Thymus (tissue), 11 donors: ENCODE measurements around the gene PKD1L1. TPM values are rescaled to one million over a fixed set of nuclear protein-coding genes. Genes with fewer than 3 reads are reported as not detected.

Experiments used
- DNase-seq, 9 donors: peaks; one replicate each; pipeline ENCODE4 v3.0.0-alpha.2; 2013; ENCODE audit warnings: low spot score in 9 of 9, low read depth in 6 of 9, missing footprints in 1 of 9
- H3K27ac ChIP-seq, 2 donors: one replicate each; pipeline ENCODE4 v1.5.1; 2013; ENCODE audit warnings: control low read depth in 1 of 2, low read depth in 1 of 2, low read length in 1 of 2, mild to moderate bottlenecking in 1 of 2, moderate library complexity in 1 of 2
- H3K27me3 ChIP-seq, 2 donors: one replicate each; pipeline ENCODE4 v1.5.1; 2013; ENCODE audit warnings: low read length in 1 of 2; ENCODE audit not compliant: control insufficient read depth in 2 of 2, insufficient read depth in 1 of 2
- H3K36me3 ChIP-seq, 2 donors: one replicate each; pipeline ENCODE4 v1.5.1; 2013; ENCODE audit warnings: low read length in 1 of 2, mild to moderate bottlenecking in 1 of 2, moderate library complexity in 1 of 2; ENCODE audit not compliant: control insufficient read depth in 2 of 2, insufficient read depth in 2 of 2
- H3K4me1 ChIP-seq, 2 donors: one replicate each; pipeline ENCODE4 v1.5.1; 2013; ENCODE audit warnings: low read length in 2 of 2; ENCODE audit not compliant: control insufficient read depth in 2 of 2, insufficient read depth in 2 of 2
- H3K4me3 ChIP-seq, 2 donors: one replicate each; pipeline ENCODE4 v1.5.1; 2013; ENCODE audit warnings: low read length in 2 of 2, control low read depth in 1 of 2, mild to moderate bottlenecking in 1 of 2
- H3K9me3 ChIP-seq, 2 donors: one replicate each; pipeline ENCODE4 v1.5.1; 2013; ENCODE audit warnings: low read length in 1 of 2, mild to moderate bottlenecking in 1 of 2; ENCODE audit not compliant: control insufficient read depth in 2 of 2, insufficient read depth in 1 of 2
- WGBS: extraction: QIAGEN DNeasy Blood & Tissue Kit; methylation state at CpG from one replicate; pipeline ENCODE4 v1.1.7; 2013; 5-methylcytosine and 5-hydroxymethylcytosine counted together
- polyA plus RNA-seq: library from polyadenylated mRNA; stranded (reverse); fragments of 200-250 nt; gene quantifications from one replicate; pipeline ENCODE4 v1.2.3, GENCODE V29; 2013
- total RNA-seq: library from RNA; stranded (reverse); fragments of 120-200 nt; gene quantifications from one replicate; pipeline ENCODE4 v1.2.4, GENCODE V29; 2013
- donor health status: healthy.

The PKD1L1 gene
- total and polyA plus RNA-seq, 2 donors: 0.19 to 0.78 TPM

DNA sequence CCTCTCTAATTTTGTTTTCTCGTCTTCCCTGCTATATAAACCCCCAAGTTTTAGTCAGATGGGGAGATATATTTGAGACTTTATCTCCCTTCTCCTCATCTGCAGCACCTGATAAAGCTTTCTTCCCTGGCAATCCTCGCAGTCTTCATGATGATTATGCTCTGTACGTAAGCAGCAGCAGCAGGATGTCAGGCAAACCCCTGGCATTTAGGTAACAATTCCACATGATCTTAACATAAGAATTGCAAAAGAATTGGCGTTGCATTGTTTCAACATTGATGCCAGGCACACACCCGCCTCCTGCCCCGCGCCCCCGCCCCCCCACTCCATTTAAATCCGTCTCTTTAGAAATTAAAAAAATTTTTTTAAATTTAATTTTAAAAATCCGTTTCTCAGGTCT, 6.1 kb downstream of the PKD1L1 start:
- peaks cover 0 to 10% of the 10 kb centered on the region in 2 donors for H3K4me1 ChIP-seq
- DNase-seq: no peak
- H3K36me3 ChIP-seq: no peaks in the 10 kb centered on the region
- H3K4me3 ChIP-seq: no peak overlapping the region
- WGBS: 94% methylated on average over 10 of the region's 10 CpGs
- no peaks in the 10 kb centered on the region for H3K9me3 ChIP-seq
- H3K27ac ChIP-seq: no peak overlapping the region
- no peaks in the 10 kb centered on the region for H3K27me3 ChIP-seq

DNA sequence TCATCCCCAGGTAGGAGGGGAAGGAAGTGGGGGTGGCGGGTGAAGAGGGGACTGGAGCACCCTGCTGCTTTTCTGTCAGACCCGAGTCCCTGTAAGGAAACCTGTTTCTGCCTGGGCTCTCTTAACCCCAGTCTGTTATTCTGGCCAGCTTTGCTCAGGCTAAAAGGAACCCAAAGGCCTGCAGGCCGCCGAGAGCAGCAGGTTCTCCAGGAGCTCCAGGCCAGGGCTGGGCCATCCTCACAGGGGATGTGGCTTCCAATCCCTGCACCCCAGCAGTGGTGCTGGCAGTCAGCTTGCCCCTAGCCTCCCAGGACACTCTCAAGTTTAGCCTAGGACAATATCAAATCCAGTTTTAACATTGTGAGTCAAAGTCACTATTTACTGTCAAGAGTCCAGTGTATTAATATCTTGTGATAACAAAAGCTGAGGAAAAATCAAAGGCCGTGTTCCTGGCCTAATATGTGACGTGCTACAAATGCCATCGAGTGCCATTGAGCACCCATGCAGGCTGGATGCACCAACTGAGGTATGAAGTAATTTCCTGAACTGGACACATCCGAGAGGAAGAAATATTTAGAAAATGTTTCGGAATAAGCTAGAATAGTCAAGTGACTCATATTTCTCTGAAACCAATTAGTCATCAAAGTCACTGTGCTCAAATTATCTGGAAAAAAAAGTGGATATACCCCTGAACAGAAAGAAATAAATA, 7.0 kb downstream of the PKD1L1 start:
- 88% methylated on average over 9 of the region's 9 CpGs for WGBS
- H3K4me1 ChIP-seq: peaks cover 0 to 10% of the 10 kb centered on the region in 2 donors
- no peak for DNase-seq
- H3K27ac ChIP-seq: no peak overlapping the region
- H3K36me3 ChIP-seq: no peaks in the 10 kb centered on the region
- H3K27me3 ChIP-seq: no peaks in the 10 kb centered on the region
- no peak overlapping the region for H3K4me3 ChIP-seq
- no peaks in the 10 kb centered on the region for H3K9me3 ChIP-seq

DNA sequence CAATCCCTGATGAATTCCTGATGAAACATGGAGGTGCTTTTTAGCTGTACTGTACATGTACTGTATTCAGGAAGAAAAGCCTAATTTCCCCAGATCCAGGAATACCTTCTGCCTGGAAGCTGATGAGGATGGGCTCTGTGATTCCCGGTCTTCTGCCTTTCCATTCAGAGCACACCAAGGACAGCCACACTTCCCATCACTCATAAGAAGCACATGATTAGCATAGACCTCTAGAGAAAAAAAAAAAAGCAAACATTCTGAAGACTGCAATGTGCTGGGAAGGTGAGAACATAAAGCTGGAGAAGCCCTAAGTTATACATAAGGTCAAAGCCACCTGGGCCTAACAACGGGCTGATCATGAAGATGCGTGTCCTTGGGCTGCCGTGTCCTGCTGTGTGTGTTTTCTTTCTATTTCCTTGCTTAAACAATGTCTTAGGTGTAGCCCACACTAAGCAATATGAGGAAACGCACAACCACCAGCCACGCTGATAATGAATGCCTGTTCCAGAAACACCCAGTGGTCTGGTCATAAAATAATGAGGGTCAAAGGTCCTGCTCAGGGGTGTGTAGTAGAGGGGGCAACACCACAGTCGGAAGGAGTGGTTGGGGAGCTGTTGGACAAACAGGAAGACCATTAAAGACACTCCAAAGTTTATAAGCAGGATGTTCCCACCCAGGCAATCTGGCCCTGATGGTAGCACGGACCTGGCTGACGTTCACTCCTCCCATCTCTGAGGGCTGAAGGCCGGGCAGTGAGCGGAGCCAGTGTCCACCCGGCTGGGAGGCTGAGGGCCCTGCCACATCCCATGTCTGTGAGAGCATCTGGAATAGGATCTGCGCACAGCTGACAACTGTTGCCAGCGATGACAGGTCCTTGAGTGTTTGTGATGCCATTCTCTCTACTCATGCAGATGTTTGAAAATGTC, 7.9 kb downstream of the PKD1L1 start:
- H3K36me3 ChIP-seq: no peaks in the 10 kb centered on the region
- no peak for DNase-seq
- H3K9me3 ChIP-seq: no peaks in the 10 kb centered on the region
- 95% methylated on average over 14 of the region's 14 CpGs for WGBS
- H3K27ac ChIP-seq: no peak overlapping the region
- H3K27me3 ChIP-seq: no peaks in the 10 kb centered on the region
- H3K4me1 ChIP-seq: peaks cover 0 to 10% of the 10 kb centered on the region in 2 donors
- H3K4me3 ChIP-seq: no peak overlapping the region

DNA sequence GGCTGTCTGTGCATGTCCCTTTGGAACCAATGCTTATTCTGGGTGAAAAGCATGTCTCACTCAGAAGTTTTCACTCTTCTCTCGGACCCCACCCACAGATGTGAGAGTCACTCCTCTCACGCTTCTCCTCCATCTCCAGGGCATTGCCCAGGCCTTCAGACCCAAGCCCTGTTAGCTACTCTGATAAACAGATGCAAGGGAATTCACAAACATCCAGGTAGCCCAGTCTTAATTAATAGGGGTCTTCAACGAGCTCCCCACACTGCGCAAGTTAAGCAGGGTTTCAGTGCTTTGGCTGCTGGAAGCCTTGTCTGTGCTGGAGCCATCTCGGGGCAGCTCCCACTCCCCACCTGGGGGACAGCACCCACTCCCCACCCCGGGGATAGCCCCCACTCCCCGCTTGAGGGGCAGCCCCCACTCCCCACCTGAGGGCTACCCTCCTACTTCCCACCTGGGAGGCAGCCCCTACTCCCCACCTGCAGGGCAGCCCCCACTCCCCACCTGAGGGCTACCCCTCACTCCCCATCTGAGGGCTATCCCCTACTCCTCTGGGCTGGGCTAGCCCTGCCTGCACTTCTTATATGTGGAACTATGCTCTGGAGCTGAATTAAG, 8.7 kb downstream of the PKD1L1 start:
- Histone ChIP-seq H3K36me3 (no peaks in the 10 kb centered on the region), H3K27ac (no peak overlapping the region), H3K27me3 (no peaks in the 10 kb centered on the region), H3K4me1 (peaks cover 0 to 10% of the 10 kb centered on the region in 2 donors), H3K4me3 (no peak overlapping the region), H3K9me3 (no peaks in the 10 kb centered on the region)
- WGBS: 94% methylated on average over 7 of the region's 7 CpGs
- no peak for DNase-seq

DNA sequence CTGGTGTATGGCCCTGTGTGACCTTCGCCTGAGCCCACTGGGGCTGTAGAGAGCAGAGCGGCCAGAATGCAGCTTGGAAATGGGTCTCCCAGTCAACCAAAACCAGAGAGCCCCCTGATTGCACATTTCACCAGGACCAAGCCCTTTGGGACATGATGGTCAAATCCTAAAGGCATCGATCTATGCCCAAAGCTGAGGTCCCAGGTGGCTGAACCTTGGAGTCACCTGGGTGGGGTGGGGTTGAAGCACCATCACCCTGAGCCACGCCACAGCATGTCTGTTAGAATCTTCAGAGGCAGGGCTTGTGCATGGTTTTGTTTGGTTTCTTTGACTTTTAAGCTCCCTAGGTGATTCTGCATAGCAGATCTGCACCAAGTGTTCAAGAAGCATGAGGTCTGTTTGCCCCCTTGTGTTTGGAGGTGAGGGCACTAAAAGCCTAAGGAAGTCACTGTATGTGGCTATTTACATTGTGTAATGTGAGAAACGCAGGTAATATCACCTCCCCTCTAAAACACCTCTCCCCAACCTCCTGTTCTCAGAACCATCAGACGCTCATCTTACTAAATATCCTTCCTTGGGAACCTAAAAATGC, 9.6 kb downstream of the PKD1L1 start:
- no peaks in the 10 kb centered on the region for H3K27me3 ChIP-seq
- no peak overlapping the region for H3K4me3 ChIP-seq
- H3K9me3 ChIP-seq: no peaks in the 10 kb centered on the region
- WGBS: 90% methylated on average over 6 of the region's 6 CpGs
- DNase-seq: no peak
- H3K27ac ChIP-seq: no peak overlapping the region
- H3K4me1 ChIP-seq: peaks cover 0 to 10% of the 10 kb centered on the region in 2 donors
- H3K36me3 ChIP-seq: no peaks in the 10 kb centered on the region

DNA sequence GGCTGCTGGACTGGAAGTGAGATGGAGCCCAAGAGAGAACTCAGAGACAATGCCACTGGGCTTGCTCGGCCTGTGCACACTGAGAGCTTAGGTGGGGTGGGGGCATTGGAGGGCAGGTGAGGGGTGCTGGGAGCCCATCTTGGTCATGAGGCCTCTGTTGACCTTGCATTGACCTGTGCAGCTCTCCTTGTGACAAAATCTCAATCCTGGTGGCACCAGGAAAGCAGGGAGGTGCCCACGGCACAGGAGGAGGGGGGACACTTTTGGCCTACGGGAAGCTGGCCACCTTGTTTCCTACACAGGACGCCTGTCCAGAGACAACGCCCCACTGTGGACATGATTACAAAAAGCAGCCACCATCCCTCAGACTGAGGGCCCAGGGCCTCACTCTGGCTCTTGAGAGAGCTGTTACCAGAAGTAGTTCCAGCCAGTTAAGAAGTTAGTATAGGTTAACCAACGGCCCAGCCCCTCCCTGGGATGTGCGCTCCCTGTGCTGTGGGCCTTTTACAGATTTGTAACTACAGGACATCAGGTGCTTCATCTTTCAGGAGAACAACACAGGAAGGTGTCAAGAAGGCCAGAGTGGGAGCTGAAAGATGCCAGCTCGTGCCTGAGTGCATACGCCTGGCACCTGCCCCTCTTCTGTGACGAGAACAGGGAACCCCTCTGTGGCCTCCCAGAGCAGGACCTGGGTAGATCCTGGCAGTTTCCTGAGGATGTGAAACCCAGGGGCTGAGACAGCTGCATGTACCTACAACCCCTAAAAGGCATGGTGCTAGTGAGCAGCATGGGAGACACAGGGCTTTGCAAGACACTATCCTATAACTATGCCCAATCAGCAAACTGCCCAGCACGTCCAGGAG, 10.3 kb downstream of the PKD1L1 start:
- no peaks in the 10 kb centered on the region for H3K36me3 ChIP-seq
- DNase-seq: no peak
- H3K27ac ChIP-seq: no peak overlapping the region
- peaks cover 0 to 10% of the 10 kb centered on the region in 2 donors for H3K4me1 ChIP-seq
- 90% methylated on average over 11 of the region's 11 CpGs for WGBS
- no peak overlapping the region for H3K4me3 ChIP-seq
- no peaks in the 10 kb centered on the region for H3K27me3 ChIP-seq
- H3K9me3 ChIP-seq: no peaks in the 10 kb centered on the region

DNA sequence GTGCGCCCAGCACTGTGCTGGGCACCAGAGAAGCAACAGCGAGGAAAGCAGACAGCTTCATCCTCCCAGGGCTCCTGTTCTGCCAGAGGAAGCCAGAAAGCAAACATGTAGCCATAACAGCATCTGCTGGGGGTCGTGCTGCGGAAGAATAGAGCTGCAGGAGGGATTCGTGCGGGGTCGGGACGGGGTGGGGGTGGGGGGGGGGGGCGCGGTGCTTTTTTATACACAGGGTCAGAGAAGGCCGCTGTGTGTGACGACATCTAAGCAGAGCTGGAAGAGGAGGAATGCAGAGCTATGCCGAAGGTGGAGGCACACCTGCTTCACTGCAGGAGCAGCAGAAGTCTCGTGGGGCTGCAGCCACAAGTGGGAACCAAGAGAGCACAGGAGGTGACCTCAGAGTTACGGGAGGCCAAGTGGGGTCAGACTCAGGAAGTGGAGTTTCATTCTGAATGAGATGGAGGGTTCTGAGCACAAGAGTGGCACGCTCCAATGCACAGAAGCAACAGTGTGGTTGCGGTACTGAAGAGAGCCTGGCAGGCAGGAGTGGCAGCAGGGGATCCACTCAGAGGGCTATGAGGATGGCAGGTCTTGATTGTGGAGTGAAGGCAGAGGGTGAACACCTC, 11.1 kb downstream of the PKD1L1 start:
- Histone ChIP-seq H3K4me3 (no peak overlapping the region), H3K27ac (no peak overlapping the region), H3K36me3 (no peaks in the 10 kb centered on the region), H3K9me3 (no peaks in the 10 kb centered on the region), H3K27me3 (no peaks in the 10 kb centered on the region), H3K4me1 (peaks cover 0 to 14% of the 10 kb centered on the region in 2 donors)
- DNase-seq: no peak
- 81% methylated on average over 17 of the region's 17 CpGs for WGBS

DNA sequence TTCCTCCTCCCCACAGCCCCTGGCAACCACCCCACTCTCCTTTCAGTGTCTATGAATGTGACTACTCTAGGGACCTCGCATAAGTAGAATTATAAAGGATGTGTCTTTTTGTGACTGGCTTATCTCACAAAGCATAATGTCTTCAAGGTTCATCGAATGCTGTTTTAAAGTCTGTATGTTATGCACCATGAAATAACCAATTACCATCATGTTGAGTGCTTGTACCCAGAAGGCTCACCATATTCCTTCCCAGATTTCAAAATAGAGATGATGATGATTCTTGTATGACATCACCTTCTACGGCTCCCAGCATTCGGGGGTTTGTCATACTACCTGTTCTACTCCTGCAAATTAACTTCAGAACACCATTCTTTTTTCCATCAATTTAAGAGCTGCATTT, 11.9 kb downstream of the PKD1L1 start:
- H3K27ac ChIP-seq: no peak overlapping the region
- no peaks in the 10 kb centered on the region for H3K36me3 ChIP-seq
- H3K9me3 ChIP-seq: no peaks in the 10 kb centered on the region
- 94% methylated on average over 4 of the region's 4 CpGs for WGBS
- DNase-seq: no peak
- H3K27me3 ChIP-seq: no peaks in the 10 kb centered on the region
- H3K4me1 ChIP-seq: peaks cover 0 to 14% of the 10 kb centered on the region in 2 donors
- no peak overlapping the region for H3K4me3 ChIP-seq
